KMS-11 (cell line): ENCODE measurements around the gene RAX.

Experiments
- H2AFZ ChIP-seq: fragments of 200-600 bp; sonication (generic); 2 replicates; pipeline ENCODE4 v1.6.1; 2016; ENCODE audit warnings: antibody characterized with exemption, mixed run types, low read depth
- H3K27ac ChIP-seq: fragments of 200-600 bp; sonication (generic); 2 replicates; pipeline ENCODE4 v1.6.1; 2016; ENCODE audit warnings: mild to moderate bottlenecking, mixed run types
- H3K27me3 ChIP-seq: fragments of 200-600 bp; sonication (generic); 2 replicates; pipeline ENCODE4 v1.6.1; 2017; ENCODE audit warnings: mild to moderate bottlenecking, low read depth, mixed run types, moderate library complexity; ENCODE audit not compliant: insufficient read depth
- H3K36me3 ChIP-seq: fragments of 200-600 bp; sonication (generic); 2 replicates; pipeline ENCODE4 v1.6.1; 2017; ENCODE audit warnings: mild to moderate bottlenecking, mixed run types; ENCODE audit not compliant: insufficient read depth
- H3K4me1 ChIP-seq: fragments of 200-600 bp; sonication (generic); 2 replicates; pipeline ENCODE4 v1.6.1; 2016; ENCODE audit warnings: mild to moderate bottlenecking, low read depth, mixed run types; ENCODE audit not compliant: poor library complexity, severe bottlenecking
- H3K4me2 ChIP-seq: fragments of 200-600 bp; sonication (generic); 2 replicates; pipeline ENCODE4 v1.7.0; 2016; ENCODE audit warnings: mild to moderate bottlenecking, mixed run types
- H3K4me3 ChIP-seq: fragments of 200-600 bp; sonication (generic); IDR thresholded peaks from 2 replicates; pipeline ENCODE4 v1.6.1; 2017; ENCODE audit warnings: low read depth, low read length, mixed read lengths; ENCODE audit not compliant: insufficient read depth
- H3K79me2 ChIP-seq: fragments of 200-600 bp; sonication (generic); 2 replicates; pipeline ENCODE4 v1.6.1; 2016; ENCODE audit warnings: low read depth, mixed run types; ENCODE audit not compliant: insufficient read depth
- H3K9ac ChIP-seq: fragments of 200-600 bp; sonication (generic); 2 replicates; pipeline ENCODE4 v1.6.1; 2016; ENCODE audit warnings: mild to moderate bottlenecking, mixed run types
- H4K20me1 ChIP-seq: fragments of 200-600 bp; sonication (generic); 2 replicates; pipeline ENCODE4 v1.6.1; 2016; ENCODE audit warnings: mild to moderate bottlenecking, mixed run types; ENCODE audit not compliant: insufficient read depth
- CTCF ChIP-seq: fragments of 200-600 bp; sonication (generic); conservative IDR thresholded peaks from 2 replicates; pipeline ENCODE4 v1.6.1; 2017; ENCODE audit warnings: low read depth, mild to moderate bottlenecking, antibody characterized with exemption, low read length, moderate library complexity, mixed read lengths

The RAX gene

GRCh38 chr18:59303006-59303405, 29.8 kb upstream of the RAX start:
- Histone ChIP-seq H3K4me3 (no peak overlapping the region), H3K79me2 (no peaks in the 10 kb centered on the region), H3K9ac (no peak overlapping the region), H3K27me3 (no peaks in the 10 kb centered on the region), H3K4me1 (no peaks in the 10 kb centered on the region), H4K20me1 (no peaks in the 10 kb centered on the region), H3K27ac (no peak overlapping the region), H3K36me3 (no peaks in the 10 kb centered on the region), H3K4me2 (no peak overlapping the region), H2AFZ (no peak overlapping the region)
- TF ChIP-seq CTCF, result no peak

- H3K4me1 ChIP-seq, result no peaks in the 10 kb centered on the region
- no peak overlapping the region for H2AFZ ChIP-seq
- H3K79me2 ChIP-seq, result no peaks in the 10 kb centered on the region
- no peak overlapping the region for H3K9ac ChIP-seq
- H3K27me3 ChIP-seq, result no peaks in the 10 kb centered on the region
- no peak overlapping the region for H3K4me2 ChIP-seq
- no peaks in the 10 kb centered on the region for H4K20me1 ChIP-seq
- no peak overlapping the region for H3K27ac ChIP-seq
- H3K36me3 ChIP-seq, result no peaks in the 10 kb centered on the region
- no peak overlapping the region for H3K4me3 ChIP-seq
- no peak for TF ChIP-seq CTCF
These were observed 28.7 kb upstream of the RAX start for GRCh38 chr18:59301929-59302328.

GRCh38 chr18:59300676-59301285, 27.5 kb upstream of the RAX start:
- no peak overlapping the region for H2AFZ ChIP-seq
- no peaks in the 10 kb centered on the region for H3K4me1 ChIP-seq
- H3K36me3 ChIP-seq, result no peaks in the 10 kb centered on the region
- H3K9ac ChIP-seq, result no peak overlapping the region
- TF ChIP-seq CTCF, result no peak
- H3K4me2 ChIP-seq, result no peak overlapping the region
- no peak overlapping the region for H3K27ac ChIP-seq
- H3K79me2 ChIP-seq, result no peaks in the 10 kb centered on the region
- H3K4me3 ChIP-seq, result no peak overlapping the region
- no peaks in the 10 kb centered on the region; the same call in 1 of the 2 replicates for H3K27me3 ChIP-seq
- H4K20me1 ChIP-seq, result no peaks in the 10 kb centered on the region

GRCh38 chr18:59298871-59299270, 25.6 kb upstream of the RAX start:
- no peak overlapping the region for H3K27ac ChIP-seq
- H3K4me3 ChIP-seq, result no peak overlapping the region
- no peak overlapping the region for H3K9ac ChIP-seq
- H3K36me3 ChIP-seq, result no peaks in the 10 kb centered on the region
- no peak overlapping the region for H2AFZ ChIP-seq
- no peaks in the 10 kb centered on the region for H4K20me1 ChIP-seq
- H3K4me1 ChIP-seq, result no peaks in the 10 kb centered on the region
- TF ChIP-seq CTCF, result no peak
- no peak overlapping the region for H3K4me2 ChIP-seq
- no peaks in the 10 kb centered on the region; the same call in 1 of the 2 replicates for H3K27me3 ChIP-seq
- no peaks in the 10 kb centered on the region for H3K79me2 ChIP-seq
